Measurements from ENCODE around the gene ACAP3.

The ACAP3 gene

DNA sequence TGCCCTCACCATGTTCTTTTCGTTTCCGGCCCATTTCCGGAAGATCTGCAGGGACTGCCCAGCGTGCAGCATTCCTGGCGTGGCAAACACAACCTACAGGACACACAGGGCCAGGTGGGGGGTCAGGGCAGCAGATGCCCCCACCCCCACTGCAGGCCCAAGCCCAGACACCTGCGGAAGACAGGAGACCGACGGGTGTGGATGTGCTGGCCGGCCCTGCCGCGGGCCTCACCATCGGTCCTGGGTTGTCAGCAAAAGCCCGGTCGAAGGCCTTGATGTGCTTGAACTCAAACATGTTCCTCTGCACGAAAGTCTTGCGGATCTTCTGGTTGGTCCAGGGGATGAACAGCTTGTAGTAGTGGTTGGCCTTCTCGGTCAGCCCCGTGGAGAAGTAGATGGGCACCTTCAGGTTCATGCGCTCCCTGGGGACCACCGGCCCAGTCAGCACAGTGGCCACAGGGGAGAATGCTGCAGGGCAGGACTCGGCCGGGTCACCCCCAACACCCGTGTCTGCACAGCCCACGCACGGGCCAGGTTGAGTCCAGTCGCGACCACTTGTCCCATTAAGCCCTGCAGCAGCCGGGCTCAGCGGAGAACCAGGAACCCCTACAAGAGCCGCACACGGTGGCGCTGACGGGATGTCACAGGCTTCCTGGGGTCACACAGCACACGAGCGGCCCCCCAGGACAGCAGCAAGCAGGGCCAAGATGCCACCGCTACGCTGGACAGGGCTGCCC is 5.9 kb upstream of the ACAP3 start:
- no peak for DNase-seq

- no peak for DNase-seq
These were observed 5.0 kb upstream of the ACAP3 start for GRCh38 chr1:1312450-1313314.

DNA sequence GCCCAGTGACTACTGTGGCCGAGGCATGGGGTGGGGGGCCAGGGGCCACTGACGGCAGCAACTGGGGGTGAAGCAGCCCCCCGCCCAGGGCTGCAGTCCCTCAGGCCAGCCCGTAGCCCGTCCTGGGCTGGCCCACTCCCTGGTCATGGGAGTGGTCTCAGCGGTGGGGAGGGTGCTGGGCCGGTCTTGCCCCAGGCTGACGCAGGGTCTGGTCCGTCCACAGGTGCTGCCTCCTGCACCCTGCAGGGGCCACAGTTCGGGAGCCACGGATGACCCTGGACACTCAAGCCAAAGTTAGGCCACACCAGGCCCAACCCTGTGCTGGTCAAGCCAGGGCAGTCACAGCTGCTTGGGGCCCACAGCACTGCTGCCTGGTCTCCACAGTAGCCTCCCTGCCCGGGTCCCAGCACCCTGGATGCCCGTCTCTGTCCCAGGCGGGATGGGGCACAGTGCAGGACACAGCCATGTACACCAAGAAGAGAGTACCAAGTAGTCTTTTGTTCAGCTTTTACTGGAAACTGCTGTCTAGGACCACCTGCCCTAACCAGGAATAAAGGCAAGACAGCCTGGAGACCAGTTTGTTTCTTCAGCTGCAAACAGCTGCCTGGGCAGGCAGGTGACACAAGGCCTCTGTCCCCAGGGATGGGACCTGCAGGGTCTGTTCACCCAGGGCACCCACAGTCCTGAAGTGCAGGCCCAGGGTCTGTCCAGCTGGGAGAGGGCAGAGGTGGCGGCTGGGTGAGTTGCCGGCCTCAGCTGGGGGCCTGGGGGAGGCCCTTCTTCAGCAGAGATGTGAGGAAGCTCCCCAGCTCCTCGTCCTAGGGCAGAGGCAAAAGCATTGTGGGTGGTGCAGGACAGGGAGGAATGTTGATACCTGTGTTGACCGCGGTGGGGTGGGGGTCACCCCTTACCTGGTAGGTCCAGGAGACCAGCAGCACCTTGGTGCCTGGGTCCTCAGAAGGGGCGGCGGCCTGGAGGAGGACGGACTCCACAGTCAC is 3.7 kb upstream of the ACAP3 start:
- no peak for DNase-seq

DNA sequence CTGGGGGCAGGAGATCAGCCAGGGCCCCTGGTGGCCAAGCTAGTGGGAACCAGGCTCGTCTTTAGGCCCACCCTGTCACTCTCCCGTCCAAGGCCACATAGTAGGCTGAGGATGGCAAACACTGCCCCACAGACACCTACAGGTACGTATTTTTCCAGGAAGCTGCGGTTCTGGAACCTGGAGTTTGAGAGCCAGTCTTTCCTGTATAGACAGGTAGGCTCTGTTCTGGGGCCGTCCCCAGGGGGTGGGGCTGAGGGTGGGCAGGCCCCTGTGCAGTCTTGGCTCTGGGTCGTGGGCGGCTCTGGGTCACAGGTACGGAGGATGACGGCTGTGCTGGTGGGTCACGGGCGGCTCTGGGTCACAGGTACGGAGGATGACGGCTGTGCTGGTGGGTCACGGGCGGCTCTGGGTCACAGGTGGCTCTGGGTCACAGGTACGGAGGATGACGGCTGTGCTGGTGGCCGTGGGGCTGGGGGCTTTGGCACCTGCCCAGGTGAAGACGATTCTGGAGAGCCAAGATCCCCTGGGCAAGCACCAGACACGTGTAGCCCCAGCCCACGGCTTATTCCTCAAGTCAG is 2.8 kb upstream of the ACAP3 start:
- DNase-seq, result no peak

DNA sequence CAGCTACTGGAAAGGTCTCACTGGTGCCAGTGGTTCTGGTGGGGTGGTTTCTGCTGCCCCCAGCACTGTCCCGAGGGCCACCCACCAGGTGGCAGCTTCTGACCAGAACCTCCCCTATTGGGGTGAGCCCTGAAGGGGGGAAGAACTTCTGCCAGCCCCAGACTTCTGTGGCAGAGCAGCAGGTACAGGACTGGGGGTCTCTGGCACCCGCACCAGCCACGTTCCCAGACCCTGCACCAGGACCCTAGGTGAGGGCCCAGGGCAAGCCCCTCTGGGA is 2.3 kb upstream of the ACAP3 start:
- no peak for DNase-seq

DNA sequence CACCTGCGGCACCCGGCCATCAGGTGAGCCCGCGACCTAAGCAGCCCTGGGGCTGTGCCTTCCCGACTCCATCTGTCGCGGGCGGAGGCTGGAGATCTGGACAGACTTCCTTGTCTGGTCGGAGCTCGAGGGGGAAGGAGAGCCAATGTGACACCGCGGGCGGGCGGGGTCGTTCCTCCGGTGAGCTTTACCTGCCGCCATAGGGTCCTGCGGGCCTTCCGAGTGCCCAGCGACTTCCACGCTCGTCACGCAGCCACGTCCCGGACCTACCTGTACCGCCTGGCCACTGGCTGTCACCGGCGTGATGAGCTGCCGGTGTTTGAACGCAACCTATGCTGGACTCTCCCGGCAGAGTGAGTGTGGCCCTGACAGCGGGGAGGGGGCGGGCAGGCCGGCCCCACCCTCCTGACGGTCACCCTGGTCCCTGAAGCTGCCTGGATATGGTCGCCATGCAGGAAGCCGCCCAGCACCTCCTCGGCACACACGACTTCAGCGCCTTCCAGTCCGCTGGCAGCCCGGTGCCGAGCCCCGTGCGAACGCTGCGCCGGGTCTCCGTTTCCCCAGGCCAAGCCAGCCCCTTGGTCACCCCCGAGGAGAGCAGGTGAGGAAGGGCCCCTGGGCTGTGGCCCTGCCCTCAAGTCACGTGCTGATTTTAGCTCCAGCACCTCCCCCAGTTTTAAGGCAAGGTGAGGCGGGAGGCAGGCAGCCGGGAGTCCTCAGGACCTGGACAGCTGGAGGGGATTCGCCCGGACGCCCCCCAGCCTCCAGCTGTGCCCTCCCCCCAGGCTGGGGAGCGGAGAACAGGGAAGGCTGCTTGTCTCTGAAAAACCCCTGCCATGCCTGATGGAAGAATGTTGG is 1.8 kb upstream of the ACAP3 start:
- peak in 1 of 2 experiments; percentile 33 for DNase-seq

DNA sequence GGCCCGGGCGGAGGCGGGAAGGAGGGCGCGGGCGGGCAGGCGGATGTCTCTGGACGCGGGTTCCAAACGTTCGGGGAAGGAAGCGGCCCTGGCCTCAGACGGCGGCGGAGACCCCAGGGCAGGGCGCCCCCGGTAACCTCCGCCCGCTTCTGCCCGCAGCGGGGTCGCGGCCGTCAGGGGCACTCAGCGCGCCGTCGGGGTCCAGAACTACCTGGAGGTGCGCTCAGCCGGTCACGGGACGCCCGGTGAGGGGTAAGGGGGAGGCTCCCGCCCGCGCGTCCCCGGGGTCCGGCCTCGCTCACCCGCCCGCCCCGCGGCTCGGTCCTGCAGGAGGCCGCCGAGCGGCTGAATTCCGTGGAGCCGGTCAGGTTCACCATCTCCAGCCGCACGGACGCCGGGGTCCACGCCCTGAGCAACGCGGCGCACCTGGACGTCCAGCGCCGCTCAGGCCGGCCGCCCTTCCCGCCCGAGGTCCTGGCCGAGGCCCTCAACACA is 1.1 kb upstream of the ACAP3 start:
- DNase-seq, result peak in 1 of 2 experiments; percentile 31

- DNase-seq, result peak in 1 of 2 experiments; percentile 30
These were observed 338 bp downstream of the ACAP3 start for GRCh38 chr1:1307261-1307922.

- DNase-seq, result no peak
These were observed 969 bp downstream of the ACAP3 start for GRCh38 chr1:1306661-1307260.

- DNase-seq, result no peak
These were observed 1.6 kb downstream of the ACAP3 start for GRCh38 chr1:1306070-1306660.

DNA sequence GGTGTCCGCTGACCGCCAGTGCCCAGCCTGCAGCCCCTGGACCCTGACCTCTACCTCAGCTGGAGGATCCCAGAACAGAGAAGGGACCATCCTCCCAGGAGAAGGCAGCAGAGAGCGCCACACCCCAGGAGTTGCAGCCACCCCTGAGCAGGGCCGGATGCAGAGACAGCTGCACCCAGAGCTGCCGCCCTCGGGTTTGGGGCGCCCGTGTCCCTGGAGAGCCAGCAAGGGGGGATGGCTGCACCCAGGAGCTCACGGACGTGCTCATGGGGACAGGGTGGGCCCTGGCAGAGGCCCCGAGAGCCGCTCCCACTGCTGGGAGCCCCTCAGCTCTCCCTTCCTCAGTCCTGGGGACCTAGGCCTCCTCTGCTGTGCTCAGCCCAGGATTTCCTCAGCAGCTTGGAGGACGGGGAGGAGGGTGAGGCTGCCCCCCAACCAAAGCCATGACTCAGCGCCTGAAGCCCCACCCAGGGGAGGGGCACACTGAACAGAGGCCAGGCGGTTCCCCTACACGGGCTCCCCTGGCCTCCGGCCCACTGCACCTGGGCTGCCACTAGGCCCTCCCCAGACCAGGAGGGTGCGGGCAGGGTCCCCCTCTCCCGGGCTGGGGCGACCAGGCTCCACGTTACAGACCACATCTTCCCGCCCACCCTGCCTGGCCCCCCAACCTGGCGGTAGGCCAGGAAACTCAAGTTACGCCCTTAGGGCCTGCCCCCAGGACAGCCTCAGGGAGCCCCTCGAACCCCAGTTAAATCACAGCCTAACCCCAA is 2.2 kb downstream of the ACAP3 start:
- peak; percentile 63 to 72 for DNase-seq

GRCh38 chr1:1304331-1305299 is 3.1 kb downstream of the ACAP3 start:
- DNase-seq, result no peak

GRCh38 chr1:1303736-1304135 is 4.0 kb downstream of the ACAP3 start:
- DNase-seq, result no peak

DNA sequence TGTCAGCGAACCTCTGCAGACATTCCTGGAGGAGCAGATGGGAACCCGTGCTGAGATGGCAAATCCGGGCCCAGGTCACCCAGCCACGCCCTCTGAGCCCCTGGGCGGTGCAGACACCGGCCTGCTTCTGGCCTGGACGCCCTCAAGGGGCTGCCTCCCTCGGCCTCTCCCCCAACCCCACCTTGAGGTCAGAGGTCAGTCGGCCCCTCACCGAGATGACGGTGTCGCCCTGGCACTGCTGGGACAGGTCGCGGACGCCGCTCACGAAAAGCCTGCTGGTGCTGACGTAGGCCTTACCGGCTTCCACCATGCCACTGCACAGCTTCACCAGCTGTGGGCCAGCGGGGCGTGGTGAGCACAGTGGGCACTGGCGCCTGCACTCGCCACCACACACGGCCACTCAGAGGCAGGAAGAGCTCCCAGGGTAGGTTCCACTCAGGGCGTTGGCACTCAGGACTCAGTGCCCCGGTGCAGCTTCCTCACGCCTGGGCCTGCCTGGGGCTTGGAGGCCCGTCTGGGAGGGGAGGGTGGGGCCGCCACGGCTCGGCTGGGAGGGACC is 4.7 kb downstream of the ACAP3 start:
- no peak for DNase-seq

DNA sequence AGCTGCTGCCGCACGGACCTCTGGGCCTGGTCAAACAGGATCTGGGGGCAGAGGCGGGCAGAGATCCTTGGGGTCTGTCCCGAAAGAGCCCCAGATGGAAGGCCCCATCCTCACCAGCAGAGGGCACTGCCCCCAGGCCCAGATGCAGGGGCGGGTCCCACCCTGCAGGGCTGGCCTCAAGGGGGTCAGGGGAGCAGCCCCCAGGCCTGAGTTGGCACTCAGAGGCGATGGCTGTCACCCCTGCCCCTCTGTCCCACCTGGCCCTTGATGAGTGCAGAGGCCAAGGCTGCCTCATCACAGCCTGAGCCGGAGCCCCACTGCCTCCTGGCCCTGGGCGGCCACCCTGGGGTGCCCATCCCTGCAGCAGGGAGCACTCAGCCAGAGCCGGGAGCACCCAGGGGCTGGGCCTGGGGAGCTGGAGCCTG is 5.7 kb downstream of the ACAP3 start:
- DNase-seq, result no peak

DNA sequence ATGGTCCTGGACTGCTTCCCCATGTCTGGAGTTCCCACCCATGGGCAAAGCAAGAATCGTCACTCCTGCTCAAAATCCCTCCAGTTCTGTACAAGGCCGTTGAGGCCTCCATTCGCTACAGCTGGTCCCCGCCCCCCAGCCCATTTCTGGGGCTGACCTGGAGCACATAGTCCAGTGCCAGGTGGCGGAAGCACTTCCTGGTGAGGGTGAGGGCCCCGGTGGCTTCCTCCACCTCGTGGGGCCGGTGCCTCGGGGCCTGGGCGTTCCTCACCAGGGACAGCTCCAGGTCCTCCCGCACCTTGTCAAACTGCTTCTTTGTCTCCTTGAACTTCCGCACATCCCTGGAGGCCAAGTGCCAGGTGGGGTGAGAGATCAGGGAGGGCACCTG is 7.4 kb downstream of the ACAP3 start:
- DNase-seq, result no peak

- DNase-seq, result no peak
These were observed 7.9 kb downstream of the ACAP3 start for GRCh38 chr1:1299686-1300351.
